ENCODE measurements around the gene TNFAIP8L2.

Gene TNFAIP8L2

DNA sequence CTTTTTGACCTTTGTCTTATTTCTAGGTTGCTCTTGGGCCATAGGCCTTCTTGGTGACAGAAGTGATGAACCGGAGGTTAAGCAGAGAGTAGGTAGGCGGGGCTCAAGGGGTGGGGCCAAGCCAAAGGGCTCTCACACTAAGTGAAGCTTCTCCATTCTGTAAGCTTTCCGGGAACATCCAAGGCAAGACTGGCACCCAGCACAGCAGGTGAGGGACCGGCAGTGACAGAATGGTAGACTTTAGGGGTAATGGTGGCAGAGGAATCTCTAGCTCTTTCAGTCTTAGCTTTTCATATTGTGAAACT, at the start of gene TNFAIP8L2:
TSS of gene TNFAIP8L2 (plus strand) at position 135 of the 305 bp plus-strand sequence. CDS start 2,049 bp downstream, outside the sequence.
- DNase-seq (ENCODE audit: low read depth), result peak; percentile 65

DNA sequence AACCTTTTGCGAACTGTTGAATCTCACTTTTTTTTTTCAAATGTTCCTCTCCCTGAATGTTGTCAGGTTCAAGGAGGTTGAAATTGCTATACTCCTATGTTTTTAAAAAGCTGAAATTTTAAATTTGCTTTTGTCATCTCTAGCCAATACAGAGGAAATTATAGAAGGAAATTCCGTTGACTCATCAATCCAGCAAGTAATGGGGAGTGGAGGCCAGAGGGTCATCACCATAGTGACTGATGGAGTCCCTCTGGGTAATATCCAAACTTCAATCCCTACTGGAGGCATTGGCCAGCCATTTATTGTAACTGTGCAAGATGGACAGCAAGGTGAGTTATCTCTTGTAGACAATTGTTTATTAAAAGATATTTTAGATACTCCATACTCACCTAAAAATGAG, 49.6 kb upstream of the TNFAIP8L2 start:
- no peak for DNase-seq (ENCODE audit: low read depth)

DNA sequence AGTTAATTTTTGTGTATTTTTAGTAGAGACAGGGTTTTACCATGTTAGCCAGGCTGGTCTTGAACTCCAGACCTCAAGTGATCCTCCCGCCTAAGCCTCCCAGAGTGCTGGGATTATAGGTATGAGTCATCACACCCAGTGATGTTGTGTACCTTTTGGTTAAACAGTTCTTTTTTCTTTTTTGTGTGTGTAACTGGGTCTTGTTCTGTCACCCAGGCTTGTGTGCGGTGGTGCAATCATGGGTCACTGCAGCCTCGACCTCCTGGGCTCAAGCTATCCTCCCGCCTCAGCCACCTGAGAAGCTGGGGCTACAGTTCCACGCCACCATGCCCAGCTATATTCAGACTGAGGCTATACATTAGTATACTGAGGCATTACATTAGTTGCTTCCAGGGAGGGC, 48.1 kb upstream of the TNFAIP8L2 start:
- DNase-seq (ENCODE audit: low read depth), result no peak

DNA sequence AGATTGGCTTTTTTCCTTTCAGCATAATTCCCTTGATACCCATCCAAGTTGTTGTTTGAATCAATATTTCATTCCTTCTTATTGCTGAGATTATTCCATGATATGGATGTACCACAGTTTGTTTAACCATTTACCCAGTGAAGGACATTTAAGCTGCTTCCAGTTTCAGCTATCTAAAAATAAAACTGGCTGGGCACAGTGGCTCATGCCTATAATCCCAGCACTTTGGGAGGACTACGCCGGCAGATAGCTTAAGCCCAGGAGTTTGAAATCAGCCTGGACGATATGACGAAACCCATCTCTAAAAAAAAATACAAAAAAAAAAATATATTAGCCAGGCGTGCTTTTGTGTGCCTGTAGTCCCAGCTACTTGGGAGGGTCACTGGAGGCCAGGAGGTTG, 42.6 kb upstream of the TNFAIP8L2 start:
- DNase-seq (ENCODE audit: low read depth), result no peak

DNA sequence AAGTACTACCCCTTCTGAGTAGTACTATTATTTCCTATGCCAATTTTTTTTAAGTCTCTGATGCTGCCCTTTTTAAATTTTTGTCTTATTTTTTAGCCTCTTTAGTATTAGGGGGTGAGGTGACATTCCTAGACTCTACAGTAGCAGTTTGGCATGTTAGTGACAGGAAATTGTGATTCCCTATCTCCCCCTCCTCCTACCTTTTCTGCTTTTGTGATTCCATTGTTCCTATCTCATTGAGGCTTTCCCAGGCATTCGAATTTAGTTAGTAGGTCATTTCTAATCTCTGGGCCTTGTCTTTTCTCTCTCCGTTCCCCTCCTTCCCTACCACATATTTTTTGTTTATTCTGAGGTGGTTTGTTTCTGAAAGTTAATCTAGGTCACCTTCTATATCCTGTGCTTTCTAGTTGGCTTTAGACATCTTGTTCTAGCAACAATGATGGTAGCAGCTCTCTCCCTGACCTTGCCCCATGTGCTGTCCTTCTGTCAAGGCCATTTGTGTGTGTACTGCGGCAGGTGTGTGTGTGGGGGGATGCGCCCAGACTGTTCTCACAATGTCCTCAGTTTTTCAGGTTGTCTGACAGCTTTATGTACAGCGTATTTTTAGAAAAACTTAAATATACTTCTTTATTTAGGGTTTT, 31.6 kb upstream of the TNFAIP8L2 start:
- no peak for DNase-seq (ENCODE audit: low read depth)

DNA sequence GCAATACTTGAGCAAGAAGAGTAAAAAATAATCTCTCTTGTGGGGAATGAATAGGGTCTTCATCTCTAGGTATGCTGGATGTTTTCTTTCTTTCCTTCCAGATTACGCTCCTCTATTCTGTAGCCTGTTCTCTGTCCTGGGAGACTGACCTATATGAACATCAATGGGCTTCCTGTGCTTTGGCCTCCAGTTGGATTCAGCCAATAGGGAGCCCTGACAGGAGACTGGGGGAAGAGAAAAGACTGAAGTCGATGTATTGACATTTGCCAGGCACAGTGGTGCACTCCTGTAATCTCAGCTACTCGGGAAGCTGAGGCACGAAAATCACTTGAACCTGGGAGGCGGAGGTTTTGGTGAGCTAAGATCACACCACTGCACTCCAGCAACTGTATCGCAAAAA, 27.6 kb upstream of the TNFAIP8L2 start:
- DNase-seq (ENCODE audit: low read depth), result no peak

DNA sequence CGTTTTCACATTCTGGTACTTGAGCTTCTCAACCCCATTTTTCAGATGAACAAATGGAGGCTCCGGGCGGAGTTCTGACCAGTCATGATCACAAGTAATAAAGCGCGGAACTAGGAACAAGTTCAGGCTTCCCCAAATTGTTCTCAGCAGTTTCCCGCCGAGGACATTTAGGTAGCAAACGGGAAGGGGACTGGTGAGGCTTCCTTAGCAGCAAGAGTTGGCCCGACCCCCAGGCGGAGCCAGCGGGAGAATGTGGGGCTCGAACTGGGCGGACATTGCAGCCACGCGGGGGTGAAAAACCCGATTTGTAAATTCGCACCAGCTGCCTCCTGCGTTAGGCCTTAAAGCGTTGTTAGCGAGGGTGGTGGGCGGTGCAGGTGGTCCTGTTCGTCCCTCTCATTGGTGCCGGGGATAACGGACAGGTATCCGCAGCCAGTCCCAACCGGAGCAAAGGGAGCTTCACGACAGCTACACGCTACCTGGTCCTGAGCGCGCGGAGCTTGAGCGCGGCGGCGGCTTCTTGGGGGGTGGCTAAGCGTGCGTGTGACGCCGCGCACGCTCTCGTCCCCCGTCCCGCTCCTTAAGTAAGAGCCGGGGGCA, 25.4 kb upstream of the TNFAIP8L2 start:
- DNase-seq (ENCODE audit: low read depth), result peak; percentile 48

DNA sequence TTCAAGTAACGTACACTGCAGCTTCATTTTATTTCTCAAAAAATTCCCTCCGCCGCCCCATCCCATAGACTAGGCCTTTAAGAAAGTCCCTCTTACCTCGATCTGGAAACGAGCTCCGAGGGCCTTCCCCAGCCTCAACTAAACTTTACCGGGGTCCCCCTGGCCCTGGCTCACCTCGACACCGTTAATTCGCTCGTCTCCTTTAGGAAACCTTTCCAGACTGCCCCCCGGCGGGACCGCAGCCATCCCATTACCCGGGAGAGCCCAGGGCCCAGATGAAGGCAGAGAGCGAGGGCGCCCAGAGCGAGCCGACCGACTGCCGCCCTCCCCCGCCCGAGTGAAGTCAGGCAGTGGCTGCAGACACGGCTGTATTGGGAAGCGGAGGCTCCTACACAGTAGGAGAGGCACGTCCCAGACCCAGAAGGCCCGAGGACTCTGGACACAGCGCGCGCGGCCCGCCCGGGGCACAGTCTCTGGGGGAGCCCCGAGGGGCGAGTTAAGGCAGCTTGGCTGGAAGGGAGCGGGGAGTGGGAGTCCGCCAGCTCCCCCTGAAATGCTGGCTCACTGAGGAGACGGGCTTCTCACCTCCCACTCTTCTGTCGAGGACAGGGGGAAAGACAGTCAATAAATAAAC, 24.6 kb upstream of the TNFAIP8L2 start:
- no peak for DNase-seq (ENCODE audit: low read depth)

DNA sequence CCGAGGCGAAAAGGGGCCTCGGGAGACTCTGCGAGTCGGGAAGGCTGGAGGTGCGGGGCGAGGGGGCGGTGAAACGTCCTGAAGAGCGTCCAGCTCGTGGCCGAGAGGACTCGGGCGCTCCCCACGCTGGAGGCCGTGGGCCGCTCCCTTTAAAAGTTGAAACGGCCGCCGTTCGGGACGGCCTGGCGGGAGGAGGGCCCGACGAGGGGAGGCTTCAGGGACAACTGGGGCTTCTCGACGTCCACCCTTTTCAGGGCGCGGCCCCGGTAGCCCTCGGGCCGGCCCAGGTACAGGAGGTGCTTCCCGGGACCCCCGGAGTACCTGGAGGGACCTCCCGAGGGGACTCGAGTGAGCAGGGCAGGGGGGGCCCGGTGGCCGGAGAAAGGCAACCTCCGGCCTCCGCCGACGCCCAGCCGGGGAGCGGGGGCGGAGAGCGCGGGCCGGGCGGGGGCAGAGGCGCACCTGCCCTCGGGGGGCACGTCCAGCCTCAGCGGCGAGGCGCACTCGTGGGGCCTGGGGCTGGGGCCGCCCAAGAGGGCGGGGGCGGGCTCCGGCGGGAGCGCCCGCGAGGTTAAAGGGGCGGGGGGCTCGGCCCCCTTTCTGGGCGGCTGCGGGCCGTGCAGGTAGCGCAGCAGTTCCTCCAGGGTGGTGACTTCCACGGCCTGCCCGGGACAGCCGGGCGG, 24.0 kb upstream of the TNFAIP8L2 start:
- DNase-seq (ENCODE audit: low read depth), result no peak

DNA sequence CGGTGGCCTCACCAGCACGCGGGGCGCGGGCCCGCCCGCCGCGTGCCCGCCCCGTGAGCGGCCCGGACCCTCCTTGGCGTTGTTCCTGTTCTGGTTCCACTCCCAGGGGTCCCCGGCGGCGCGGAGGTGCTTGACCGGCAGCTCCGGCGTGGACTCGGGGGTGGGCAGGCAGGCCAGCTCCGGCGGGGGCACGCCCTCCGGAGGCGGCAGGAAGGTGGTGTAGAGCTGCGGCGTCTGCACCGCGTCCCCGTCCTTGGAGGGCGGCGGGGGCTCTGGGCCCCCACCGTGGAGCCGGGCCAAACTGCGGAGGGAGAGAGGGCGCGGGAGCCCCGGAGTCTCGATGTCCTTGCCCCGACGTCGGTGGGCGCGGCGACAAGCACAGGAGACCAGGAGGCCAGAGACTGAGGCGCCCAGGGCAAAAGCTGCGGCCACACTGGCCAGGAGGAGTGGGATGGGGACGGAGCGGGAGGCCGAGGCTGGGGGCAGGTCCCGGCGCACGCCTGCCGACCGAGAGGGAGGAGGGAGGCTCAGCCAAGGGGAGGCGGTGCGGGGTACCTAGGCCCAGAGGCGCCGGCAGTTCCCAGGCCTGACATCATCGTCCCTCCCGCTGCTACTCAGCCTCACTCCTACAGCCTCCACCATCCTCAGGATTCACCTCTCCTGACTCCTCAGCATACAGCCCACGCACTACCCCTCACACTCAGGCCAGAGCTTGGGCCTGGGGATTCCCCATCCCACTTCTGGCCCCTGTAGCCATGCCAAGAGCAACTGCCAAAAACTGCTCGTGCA, 23.2 kb upstream of the TNFAIP8L2 start:
- no peak for DNase-seq (ENCODE audit: low read depth)

DNA sequence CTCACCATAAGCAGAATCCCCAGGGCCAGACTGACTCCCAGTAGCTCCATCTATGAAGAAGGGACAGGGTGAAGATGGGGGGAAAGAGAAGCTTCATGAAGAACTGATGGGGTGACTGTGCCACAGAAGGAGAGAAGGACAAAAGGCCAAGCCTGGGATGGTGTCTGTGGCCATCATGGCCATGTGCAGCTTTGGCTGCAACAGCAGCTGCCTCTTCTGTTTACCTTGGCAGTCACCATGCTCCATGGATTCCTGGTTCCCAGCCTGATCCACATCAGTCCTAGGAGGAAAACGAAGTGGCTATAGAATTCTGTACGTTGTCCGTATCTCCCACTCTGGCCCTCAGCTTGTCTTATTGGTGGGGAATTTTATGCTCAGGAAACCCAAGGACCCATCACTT, 22.1 kb upstream of the TNFAIP8L2 start:
- DNase-seq (ENCODE audit: low read depth), result no peak

DNA sequence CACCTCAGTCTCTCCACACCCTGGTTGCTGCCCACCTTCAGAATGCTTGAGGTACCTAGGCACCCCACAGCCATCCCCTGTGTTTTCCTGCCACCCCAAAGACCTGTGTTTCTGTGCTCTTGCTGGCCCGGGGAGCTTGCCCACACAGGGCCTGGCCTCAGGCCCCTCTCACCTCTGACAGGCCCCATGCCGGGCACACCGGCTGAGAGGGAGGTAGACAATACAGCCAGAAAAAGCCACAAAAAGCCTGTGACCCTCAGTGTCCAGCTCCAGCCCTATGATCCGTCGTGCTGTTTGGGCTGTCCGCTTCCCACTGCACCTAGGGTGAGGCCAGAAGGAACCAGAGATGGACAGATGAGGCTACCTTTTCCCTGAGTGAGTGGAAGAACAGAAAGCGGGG, 21.5 kb upstream of the TNFAIP8L2 start:
- no peak for DNase-seq (ENCODE audit: low read depth)

DNA sequence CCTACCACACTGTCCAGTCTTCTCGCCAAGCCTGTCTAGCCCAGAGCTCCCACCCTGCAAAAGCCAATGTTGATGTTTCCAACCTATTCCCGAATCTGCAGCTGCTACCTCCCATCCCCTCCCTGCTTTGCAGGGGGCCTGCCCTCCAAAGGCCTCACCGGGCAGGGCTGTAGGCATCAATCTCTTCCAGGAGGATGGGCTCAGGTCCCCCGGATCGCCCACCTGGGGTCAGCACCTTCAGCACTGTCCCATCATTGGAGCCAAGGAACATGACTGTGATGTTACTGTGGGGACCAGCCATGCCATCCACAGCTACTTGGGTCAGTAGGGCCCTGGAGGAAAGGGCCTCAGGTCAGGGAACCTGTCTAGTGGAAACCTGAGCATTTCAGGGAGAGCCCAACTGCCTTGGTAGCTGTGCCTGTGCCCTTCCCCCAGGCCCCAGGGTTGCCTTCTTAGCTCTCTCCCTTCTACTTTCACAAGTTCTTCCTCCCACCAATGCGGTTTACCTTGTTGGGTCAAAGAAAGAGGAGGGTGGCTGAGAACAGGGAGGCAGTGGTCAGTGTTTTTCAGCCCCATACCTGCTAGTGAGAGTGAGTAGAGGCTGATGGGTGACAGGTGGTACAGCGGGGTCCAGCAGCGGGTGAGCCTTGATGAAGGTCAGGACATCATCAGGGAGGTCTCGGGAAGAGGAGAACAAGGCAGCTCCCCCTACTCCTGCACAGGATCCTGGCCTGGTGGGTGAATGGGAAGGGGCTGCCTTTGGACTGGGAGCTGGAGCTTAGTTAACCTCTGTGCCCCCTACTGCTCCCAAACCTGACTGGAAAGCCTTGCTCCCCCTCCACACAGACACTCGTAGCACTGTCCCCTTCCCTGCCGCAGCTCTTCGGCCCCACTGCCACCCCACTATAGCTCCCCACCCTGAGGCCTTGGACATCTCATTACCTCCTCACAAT, 20.7 kb upstream of the TNFAIP8L2 start:
- DNase-seq (ENCODE audit: low read depth), result no peak

DNA sequence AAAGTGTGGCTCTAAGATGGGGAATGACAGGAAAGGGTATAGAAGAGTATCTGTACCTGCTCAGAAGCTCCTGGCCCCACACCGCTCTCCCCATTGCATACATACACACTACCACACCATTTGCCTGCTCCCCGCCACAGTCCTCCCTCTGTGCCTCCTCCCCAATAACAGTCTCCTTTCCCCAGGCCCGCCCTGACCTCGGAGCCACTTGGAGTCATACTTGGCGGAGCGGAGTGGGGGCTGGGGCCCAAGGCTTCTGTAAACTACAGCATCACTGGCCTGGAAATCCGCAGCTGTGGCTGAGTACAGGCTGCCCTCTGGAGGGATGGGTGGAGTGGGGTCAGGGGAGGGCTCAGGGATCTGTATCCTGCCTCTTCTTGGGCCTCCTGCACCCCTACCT, 18.7 kb upstream of the TNFAIP8L2 start:
- no peak for DNase-seq (ENCODE audit: low read depth)

DNA sequence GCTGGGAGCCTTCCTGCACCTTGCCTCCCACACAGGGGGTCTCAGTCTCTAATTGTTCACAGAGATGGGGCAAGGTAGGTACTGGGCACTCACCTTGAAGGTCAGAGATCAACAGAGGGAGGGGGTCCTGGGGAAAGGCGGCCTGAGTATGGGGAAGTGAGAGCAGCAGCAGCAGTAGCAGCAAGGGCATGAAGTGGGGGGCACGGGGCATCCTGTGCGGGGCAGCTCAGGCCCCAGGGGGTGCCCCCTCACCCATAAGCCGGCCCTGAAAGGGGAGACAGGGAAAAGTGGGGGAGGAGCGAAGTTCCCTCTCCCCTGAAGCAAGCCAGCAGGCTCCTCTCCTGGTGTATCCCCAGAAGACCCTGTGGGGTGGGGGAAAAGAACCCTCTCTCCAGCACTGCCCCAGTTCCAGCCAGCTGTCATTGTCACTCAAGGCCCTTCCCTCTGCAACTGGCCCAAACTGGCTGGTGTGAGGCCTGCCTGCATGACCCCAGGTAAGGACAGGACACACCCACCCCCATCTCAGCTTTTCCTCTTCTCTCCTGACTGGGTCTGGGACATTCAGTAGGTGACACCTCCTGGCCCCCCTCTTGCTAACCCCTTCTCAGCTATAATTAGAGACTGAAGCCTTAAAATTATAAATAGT, 13.9 kb upstream of the TNFAIP8L2 start:
- DNase-seq (ENCODE audit: low read depth), result no peak

DNA sequence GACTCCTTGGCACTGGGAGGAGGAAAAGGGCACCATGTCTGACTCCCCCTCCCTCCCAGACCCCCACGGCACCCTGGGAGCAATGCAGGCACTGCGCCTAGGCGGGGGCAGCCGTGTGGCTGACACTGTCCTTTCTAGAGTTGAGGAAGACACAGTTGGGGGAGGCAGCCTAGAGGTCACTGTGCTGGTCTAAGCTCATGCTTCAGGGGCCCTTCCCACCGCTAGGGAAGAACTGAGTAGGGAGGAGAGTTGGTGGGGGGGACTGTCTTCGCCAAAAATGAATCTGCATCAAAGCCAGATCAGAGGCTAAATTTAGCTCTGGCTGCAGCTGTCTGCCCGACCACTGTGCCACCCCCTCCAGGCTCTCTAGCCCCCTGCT, 13.4 kb upstream of the TNFAIP8L2 start:
- no peak for DNase-seq (ENCODE audit: low read depth)

DNA sequence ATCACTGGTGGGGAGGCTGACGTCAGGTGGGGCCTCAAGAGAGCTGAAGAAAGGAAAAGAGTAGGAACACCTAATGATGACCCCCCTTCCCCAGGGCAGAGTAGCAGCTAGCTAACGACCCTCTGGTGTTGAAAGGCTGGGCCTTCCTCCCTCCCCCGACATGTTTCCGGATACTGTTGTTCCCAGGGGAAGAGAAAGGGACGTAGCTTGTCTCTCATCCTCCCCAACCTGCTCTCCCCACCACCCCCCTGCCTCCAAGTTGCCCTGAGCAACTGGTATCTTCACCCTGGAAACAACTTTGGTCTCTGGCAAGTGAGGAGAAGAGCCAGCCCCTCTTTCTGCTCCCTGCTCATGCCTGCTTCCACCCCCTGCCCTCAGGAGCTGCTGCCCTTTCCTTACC, 12.5 kb upstream of the TNFAIP8L2 start:
- no peak for DNase-seq (ENCODE audit: low read depth)

DNA sequence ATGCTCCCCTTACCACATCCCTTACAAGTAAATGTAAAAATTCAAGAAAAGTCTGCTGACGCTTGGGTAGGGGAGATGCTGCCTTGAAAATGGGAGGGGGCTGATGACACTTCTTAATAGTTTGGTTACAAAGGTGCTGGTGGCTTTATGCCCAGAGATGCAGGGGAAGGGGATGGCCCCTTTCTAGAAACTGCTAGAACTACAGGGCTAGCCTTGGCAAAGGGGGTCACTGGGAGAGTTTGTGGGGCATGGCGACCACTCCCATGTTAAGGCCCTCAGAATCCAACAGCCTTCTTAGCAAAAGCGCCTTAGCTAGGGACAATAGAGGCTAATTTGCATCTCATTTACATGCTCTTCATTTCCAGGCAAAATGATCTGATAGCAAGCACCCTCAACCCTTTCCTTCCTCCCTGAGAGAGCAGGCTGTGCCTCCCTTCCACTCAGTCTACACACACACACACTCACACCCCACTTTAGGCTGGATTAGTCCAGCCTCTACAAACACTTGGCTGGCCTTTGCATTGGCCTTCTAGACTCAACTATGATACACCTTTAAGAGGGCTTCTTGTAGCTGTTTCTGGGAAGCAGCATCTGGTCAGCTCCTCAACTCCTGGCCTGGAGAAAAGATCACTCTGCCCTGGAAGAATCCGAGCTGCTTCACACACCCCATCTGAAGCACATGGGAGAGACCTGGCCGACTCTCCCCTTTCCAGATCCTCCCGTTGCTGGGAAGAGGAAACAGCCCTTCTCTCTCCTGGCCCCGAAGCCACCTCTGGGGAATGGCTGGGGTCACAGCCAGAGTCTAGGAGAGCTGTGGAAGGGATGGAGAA, 11.8 kb upstream of the TNFAIP8L2 start:
- no peak for DNase-seq (ENCODE audit: low read depth)

DNA sequence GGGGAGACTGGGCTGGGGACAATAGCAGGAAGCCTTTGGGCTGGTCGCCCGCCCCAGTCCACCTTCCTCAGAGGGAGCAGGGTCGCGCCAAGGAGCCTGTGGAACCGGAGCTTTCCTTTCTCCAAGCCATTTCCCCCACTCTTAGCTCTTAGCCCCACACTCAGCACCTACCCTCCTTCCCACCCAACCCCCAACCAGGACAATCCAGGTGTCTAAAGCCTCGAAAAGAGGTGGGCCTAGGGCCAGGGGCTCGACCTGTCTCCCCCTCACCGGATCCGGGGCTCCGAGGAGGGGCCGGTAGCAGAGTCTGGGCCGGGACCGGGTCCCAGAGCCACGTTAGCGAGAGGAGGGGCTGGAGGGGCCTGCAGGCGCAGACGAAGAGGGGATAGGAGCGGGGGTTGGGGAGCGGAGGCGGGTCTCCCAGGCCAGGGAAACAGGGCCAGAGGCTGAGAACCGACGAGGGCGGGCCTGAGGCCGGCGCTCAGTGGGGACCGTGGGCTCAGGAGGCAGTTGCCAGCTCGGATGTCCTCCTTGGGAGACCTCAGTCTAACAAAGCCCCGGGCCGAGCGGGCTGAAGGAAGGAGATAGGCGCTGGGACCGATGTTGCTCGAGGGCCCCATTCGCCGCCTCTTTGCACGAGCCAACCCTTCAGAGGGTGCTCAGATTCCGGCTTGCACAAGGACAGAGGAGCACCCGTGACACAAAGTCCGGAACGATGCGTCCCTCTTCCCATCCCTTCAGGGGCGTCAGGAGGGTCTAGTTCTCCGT, 11.0 kb upstream of the TNFAIP8L2 start:
- no peak for DNase-seq (ENCODE audit: low read depth)

All from stimulated activated CD8-positive, alpha-beta memory T cell treated with anti-CD3 and anti-CD28 coated beads, Interleukin-12 subunit alpha, Interleukin-12 subunit beta, amount 100 ng/mL, for 1 hour (primary cell).